Trophoblast cell (in vitro differentiated cells and primary cell): ENCODE results near the gene C1orf167.

Source experiments
- DNase-seq, 2 donors: peaks; one replicate each; pipeline ENCODE4 v3.0.0-alpha.2; 2016
- H2AFZ ChIP-seq: 2 replicates; pipeline ENCODE4 v1.6.1; 2013; ENCODE audit warnings: low read length, moderate library complexity, mild to moderate bottlenecking; ENCODE audit not compliant: insufficient read depth, poor library complexity
- H2AK5ac ChIP-seq: 2 replicates; pipeline ENCODE4 v1.6.1; 2013; ENCODE audit warnings: mild to moderate bottlenecking, low read length
- H2BK120ac ChIP-seq: 2 replicates; pipeline ENCODE4 v1.6.1; 2013; ENCODE audit warnings: low read length, mild to moderate bottlenecking, moderate library complexity; ENCODE audit not compliant: insufficient read depth, poor library complexity
- H2BK12ac ChIP-seq: 2 replicates; pipeline ENCODE4 v1.6.1; 2013; ENCODE audit warnings: mild to moderate bottlenecking, low read length, moderate library complexity
- H2BK5ac ChIP-seq: 2 replicates; pipeline ENCODE4 v1.6.1; 2013; ENCODE audit warnings: low read length, low read depth, moderate library complexity, mild to moderate bottlenecking; ENCODE audit not compliant: poor library complexity
- H3K14ac ChIP-seq: 2 replicates; pipeline ENCODE4 v1.6.1; 2013; ENCODE audit warnings: mild to moderate bottlenecking, low read length
- H3K18ac ChIP-seq: 2 replicates; pipeline ENCODE4 v1.6.1; 2013; ENCODE audit warnings: mild to moderate bottlenecking, low read length
- H3K23ac ChIP-seq: 2 replicates; pipeline ENCODE4 v1.6.1; 2013; ENCODE audit warnings: low read length
- H3K27ac ChIP-seq: 2 replicates; pipeline ENCODE4 v1.5.1; 2013; ENCODE audit warnings: low read depth, mild to moderate bottlenecking, inconsistent platforms, low read length, moderate library complexity
- H3K27me3 ChIP-seq: 2 replicates; pipeline ENCODE4 v1.6.1; 2013; ENCODE audit warnings: inconsistent platforms, mild to moderate bottlenecking, low read length, moderate library complexity; ENCODE audit not compliant: insufficient read depth
- H3K36me3 ChIP-seq, 2 experiments: 1 replicate in 1 of 2; 2 replicates in 1 of 2; pipeline ENCODE4 v1.6.1; 2013; ENCODE audit warnings: low read length in 2 of 2, mild to moderate bottlenecking in 2 of 2, moderate library complexity in 1 of 2; ENCODE audit not compliant: insufficient read depth in 2 of 2, control insufficient read depth in 1 of 2
- H3K4ac ChIP-seq: 2 replicates; pipeline ENCODE4 v1.6.1; 2013; ENCODE audit warnings: low read depth, mild to moderate bottlenecking, low read length, moderate library complexity
- H3K4me1 ChIP-seq, 2 experiments: 1 replicate in 1 of 2; 2 replicates in 1 of 2; pipeline ENCODE4 v1.6.1; 2013; ENCODE audit warnings: low read length in 2 of 2, mild to moderate bottlenecking in 2 of 2, moderate library complexity in 1 of 2; ENCODE audit not compliant: insufficient read depth in 2 of 2, control insufficient read depth in 1 of 2
- H3K4me2 ChIP-seq: 2 replicates; pipeline ENCODE4 v1.6.1; 2013; ENCODE audit warnings: inconsistent platforms, mild to moderate bottlenecking, low read length, moderate library complexity
- H3K4me3 ChIP-seq: 2 replicates; pipeline ENCODE4 v1.5.1; 2013; ENCODE audit warnings: mild to moderate bottlenecking, low read depth, low read length, inconsistent platforms
- H3K79me1 ChIP-seq: one replicate; pipeline ENCODE4 v1.6.1; 2013; ENCODE audit warnings: low read length
- H3K79me2 ChIP-seq: 2 replicates; pipeline ENCODE4 v1.6.1; 2013; ENCODE audit warnings: low read length, mild to moderate bottlenecking; ENCODE audit not compliant: control insufficient read depth, insufficient read depth, poor library complexity
- H3K9ac ChIP-seq: 2 replicates; pipeline ENCODE4 v1.6.1; 2013; ENCODE audit warnings: mild to moderate bottlenecking, low read length
- H3K9me3 ChIP-seq: 2 replicates; pipeline ENCODE4 v1.6.1; 2013; ENCODE audit warnings: low read depth, mild to moderate bottlenecking, control low read depth, inconsistent platforms, low read length; ENCODE audit not compliant: insufficient read depth
- H4K12ac ChIP-seq: 2 replicates; pipeline ENCODE4 v1.6.1; 2013; ENCODE audit warnings: low read depth, mild to moderate bottlenecking, low read length, moderate library complexity
- H4K8ac ChIP-seq: 2 replicates; pipeline ENCODE4 v1.6.1; 2013; ENCODE audit warnings: low read depth, mild to moderate bottlenecking, low read length, moderate library complexity
- H4K91ac ChIP-seq: one replicate; pipeline ENCODE4 v1.6.1; 2013; ENCODE audit warnings: low read depth, mild to moderate bottlenecking, low read length, moderate library complexity
- WGBS: extraction: QIAGEN DNeasy Blood & Tissue Kit; methylation state at CpG from one replicate; pipeline ENCODE4 v1.1.7; 2013; ENCODE audit warnings: missing lambda C conversion rate; ENCODE audit not compliant: insufficient read length, insufficient coverage; ENCODE audit errors: extremely low coverage; 5-methylcytosine and 5-hydroxymethylcytosine counted together

The C1orf167 gene

GRCh38 chr1:11729155-11729497 lies 32.9 kb upstream of the C1orf167 start:
- WGBS, result no CpG with 5 or more reads among the region's 11 CpGs
- Histone ChIP-seq H3K4me3 (peak overlapping the region; percentile 13), H2BK5ac (no peak overlapping the region), H2BK120ac (no peak overlapping the region), H3K4ac (no peak overlapping the region), H3K23ac (no peak overlapping the region), H3K79me2 (no peaks in the 10 kb centered on the region), H3K18ac (no peak overlapping the region), H2AK5ac (no peak overlapping the region), H3K9me3 (peaks cover 3% of the 10 kb centered on the region), H3K14ac (no peak overlapping the region), H3K27ac (no peak overlapping the region), H4K91ac (no peak overlapping the region), H3K4me2 (no peak overlapping the region), H4K8ac (no peak overlapping the region), H4K12ac (no peak overlapping the region), H3K4me1 (peaks cover 23% of the 10 kb centered on the region in 2 experiments), H3K27me3 (no peaks in the 10 kb centered on the region), H2AFZ (no peak overlapping the region), H2BK12ac (no peak overlapping the region), H3K79me1 (peaks cover 2% of the 10 kb centered on the region), H3K36me3 (no peaks in the 10 kb centered on the region), H3K9ac (no peak overlapping the region)
- no peak for DNase-seq

GRCh38 chr1:11729498-11730428 lies 32.2 kb upstream of the C1orf167 start:
- H4K91ac ChIP-seq, result no peak overlapping the region

GRCh38 chr1:11730429-11730891 lies 31.5 kb upstream of the C1orf167 start:
- Histone ChIP-seq H2AFZ (no peak overlapping the region), H3K23ac (no peak overlapping the region), H4K12ac (no peak overlapping the region), H3K27me3 (no peaks in the 10 kb centered on the region), H3K9me3 (peaks cover 3% of the 10 kb centered on the region), H3K27ac (no peak overlapping the region), H3K4me3 (peak overlapping the region; percentile 33), H4K8ac (no peak overlapping the region), H3K9ac (no peak overlapping the region), H2BK12ac (no peak overlapping the region), H3K4me1 (peaks cover 22 to 23% of the 10 kb centered on the region in 2 experiments), H4K91ac (no peak overlapping the region), H3K79me1 (peaks cover 2% of the 10 kb centered on the region), H3K4me2 (no peak overlapping the region), H2BK5ac (no peak overlapping the region), H2AK5ac (no peak overlapping the region), H3K14ac (no peak overlapping the region), H3K4ac (no peak overlapping the region), H2BK120ac (no peak overlapping the region), H3K36me3 (no peaks in the 10 kb centered on the region), H3K79me2 (no peaks in the 10 kb centered on the region), H3K18ac (no peak overlapping the region)
- DNase-seq, result peak in 1 of 2 donors; percentile 29
- WGBS, result no CpG with 5 or more reads among the region's 5 CpGs

More at GRCh38 chr1:11729498-11730428, 32.2 kb upstream of the C1orf167 start:
- peaks cover 23% of the 10 kb centered on the region in 2 experiments for H3K4me1 ChIP-seq
- no peak overlapping the region for H2AFZ ChIP-seq
- H3K4ac ChIP-seq, result no peak overlapping the region
- H3K79me1 ChIP-seq, result peaks cover 2% of the 10 kb centered on the region
- no peak overlapping the region for H2BK120ac ChIP-seq
- H3K79me2 ChIP-seq, result no peaks in the 10 kb centered on the region
- H2AK5ac ChIP-seq, result no peak overlapping the region
- H3K9ac ChIP-seq, result no peak overlapping the region
- no peak overlapping the region for H3K14ac ChIP-seq
- H3K36me3 ChIP-seq, result no peaks in the 10 kb centered on the region
- no peak overlapping the region for H3K27ac ChIP-seq
- no peak overlapping the region for H3K4me2 ChIP-seq
- no peak overlapping the region for H4K8ac ChIP-seq
- no peak overlapping the region for H2BK12ac ChIP-seq
- no peak overlapping the region for H4K12ac ChIP-seq
- H3K4me3 ChIP-seq, result peak overlapping the region; percentile 33
- H3K23ac ChIP-seq, result no peak overlapping the region
- H3K9me3 ChIP-seq, result peaks cover 3% of the 10 kb centered on the region
- no peak for DNase-seq
- no CpG with 5 or more reads among the region's 26 CpGs for WGBS
- H2BK5ac ChIP-seq, result no peak overlapping the region
- no peak overlapping the region for H3K18ac ChIP-seq
- no peaks in the 10 kb centered on the region for H3K27me3 ChIP-seq

- Histone ChIP-seq H2BK5ac (peak overlapping the region; percentile 43), H3K18ac (no peak overlapping the region), H3K36me3 (no peaks in the 10 kb centered on the region), H3K14ac (peak overlapping the region; percentile 46), H4K12ac (no peak overlapping the region), H2BK12ac (no peak overlapping the region), H2BK120ac (peak overlapping the region; percentile 59), H2AFZ (peak overlapping the region; percentile 84), H3K4me1 (peaks cover 15 to 24% of the 10 kb centered on the region in 2 experiments), H3K4me3 (no peak overlapping the region), H4K8ac (peak overlapping the region; percentile 54), H3K9ac (no peak overlapping the region), H3K27ac (peak overlapping the region; percentile 53), H2AK5ac (no peak overlapping the region), H3K27me3 (no peaks in the 10 kb centered on the region), H3K9me3 (peaks cover 3% of the 10 kb centered on the region), H3K79me1 (peaks cover 9% of the 10 kb centered on the region), H4K91ac (peak overlapping the region; percentile 63), H3K4ac (no peak overlapping the region), H3K4me2 (peak overlapping the region; percentile 14), H3K23ac (no peak overlapping the region), H3K79me2 (peaks cover 5% of the 10 kb centered on the region)
- no CpG with 5 or more reads among the region's 17 CpGs for whole genome bisulfite sequencing
- no peak for DNase-seq
Measured at GRCh38 chr1:11731691-11732283, 30.2 kb upstream of the C1orf167 start.
